C4-2B (cell line): ENCODE results near the gene KIF26B.

Experiments used
- H3K27ac ChIP-seq: fragments of 450-650 bp; 2 replicates; pipeline ENCODE4 v1.5.1; 2017
- CTCF ChIP-seq: fragments of 450-650 bp; conservative IDR thresholded peaks from 2 replicates; pipeline ENCODE4 v1.5.1; 2017; ENCODE audit warnings: mild to moderate bottlenecking
- ZFX ChIP-seq: fragments of 450-650 bp; IDR thresholded peaks from 2 replicates; pipeline ENCODE4 v1.6.1; 2017

The KIF26B gene

GRCh38 chr1:245160288-245160687 is 5.5 kb downstream of the KIF26B start:
- H3K27ac ChIP-seq = no peak overlapping the region
- TF ChIP-seq CTCF (no peak), ZFX (no peak)

DNA sequence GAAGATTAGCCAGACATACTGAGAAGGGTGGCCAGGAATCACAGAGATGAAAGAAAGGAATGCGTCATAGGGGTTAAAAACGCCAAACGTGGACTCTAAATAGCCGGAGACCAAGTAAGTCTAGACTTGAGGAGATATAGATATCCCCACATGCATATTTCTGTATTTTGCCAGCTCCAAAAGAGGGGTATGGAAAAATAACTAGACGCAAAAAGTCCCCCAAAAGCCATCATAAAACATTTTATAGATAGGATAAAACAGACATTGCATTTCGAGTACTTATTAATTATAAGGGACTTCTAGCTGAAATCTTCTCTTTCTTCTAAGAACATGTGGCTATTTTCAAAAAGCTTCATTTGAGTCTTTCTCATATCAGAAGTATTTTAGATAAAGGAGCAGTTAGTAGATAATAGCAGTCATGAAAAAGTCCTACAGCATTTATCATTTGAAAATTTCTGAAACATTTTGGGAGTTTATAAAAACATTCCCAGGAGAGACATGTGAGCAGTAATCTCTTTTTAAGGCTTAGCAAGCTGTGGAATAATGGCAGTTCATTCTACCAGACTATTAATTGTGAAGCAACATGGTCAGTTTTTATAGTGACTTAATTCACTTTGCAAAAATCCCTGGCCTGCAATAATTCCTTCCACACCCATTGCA is 6.1 kb downstream of the KIF26B start:
- no peak overlapping the region for H3K27ac ChIP-seq
- TF ChIP-seq ZFX = no peak

GRCh38 chr1:245161866-245162265 is 7.1 kb downstream of the KIF26B start:
- H3K27ac ChIP-seq = no peak overlapping the region
- TF ChIP-seq ZFX (no peak), CTCF (no peak)

DNA sequence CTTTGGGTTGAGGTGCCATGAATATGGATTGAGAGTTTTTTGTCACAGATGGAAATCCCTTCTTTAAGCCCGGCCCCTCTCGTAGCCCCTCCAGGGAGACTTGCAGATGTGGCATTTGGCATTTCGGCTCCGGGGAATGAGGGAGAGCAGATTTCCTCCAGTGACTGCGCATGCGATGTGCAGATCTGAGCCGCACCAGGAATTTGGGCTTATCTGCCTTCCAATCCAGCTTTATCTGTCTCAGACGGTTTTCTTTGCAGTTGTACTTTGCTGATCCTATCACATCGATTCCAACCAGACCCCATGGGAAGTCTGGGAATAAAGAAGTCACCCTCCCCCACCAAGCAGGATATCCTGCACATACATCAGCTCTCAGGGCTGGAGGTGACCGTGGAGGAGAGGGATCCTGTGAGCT is 11.7 kb downstream of the KIF26B start:
- no peak overlapping the region for H3K27ac ChIP-seq
- no peak for TF ChIP-seq CTCF
- no peak for TF ChIP-seq ZFX

DNA sequence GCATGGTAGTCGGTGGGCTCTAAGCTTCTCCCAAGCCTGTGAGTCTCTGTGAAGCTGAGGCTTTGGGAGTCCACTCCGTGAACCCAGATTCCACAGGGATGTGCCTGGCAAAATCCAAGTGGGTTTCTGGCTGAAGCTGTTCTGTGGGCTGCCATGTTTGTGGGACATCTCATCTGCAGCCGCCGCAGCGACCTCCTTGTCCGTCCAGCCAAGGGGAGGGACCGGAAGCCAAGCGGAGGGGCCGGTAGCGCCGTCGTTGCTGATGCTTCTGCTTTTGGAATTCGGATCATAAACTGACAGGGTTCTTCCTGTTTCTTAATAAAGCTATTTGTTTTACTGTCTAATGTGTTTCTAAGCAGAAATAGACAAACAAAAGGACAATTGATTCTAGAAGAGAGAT is 13.3 kb downstream of the KIF26B start:
- H3K27ac ChIP-seq = no peak overlapping the region
- TF ChIP-seq ZFX = no peak
- no peak for TF ChIP-seq CTCF

DNA sequence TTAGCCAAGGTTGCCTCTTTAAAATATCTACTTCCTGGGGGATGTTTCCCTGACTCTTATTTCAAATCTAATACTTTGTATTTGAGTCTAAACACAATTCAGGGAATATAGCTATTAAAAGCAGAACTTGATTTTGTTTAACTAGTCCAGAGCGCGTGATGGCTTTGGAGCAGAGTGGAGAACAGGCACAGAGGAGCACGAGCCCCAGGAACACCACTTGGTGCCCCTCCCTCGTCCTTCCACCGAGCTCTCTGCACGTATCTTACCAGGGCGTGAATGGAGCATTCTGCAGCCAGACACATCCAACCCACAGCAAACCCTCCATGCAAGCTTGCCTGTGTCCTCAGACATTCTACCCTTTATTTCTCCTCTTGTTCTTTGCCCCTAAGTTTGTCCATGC is 14.1 kb downstream of the KIF26B start:
- no peak for TF ChIP-seq CTCF
- H3K27ac ChIP-seq = no peak overlapping the region

GRCh38 chr1:245169376-245169775 is 14.6 kb downstream of the KIF26B start:
- H3K27ac ChIP-seq = no peak overlapping the region
- no peak for TF ChIP-seq ZFX
- no peak for TF ChIP-seq CTCF

- TF ChIP-seq ZFX (no peak), CTCF (no peak)
- H3K27ac ChIP-seq = no peak overlapping the region
Measured at GRCh38 chr1:245172026-245172425, 17.2 kb downstream of the KIF26B start.
